Astrocyte (in vitro differentiated cells and primary cell): ENCODE measurements around the gene APBB2.

ENCODE experiments used
- CTCF ChIP-seq: IDR thresholded peaks from 2 replicates; pipeline ENCODE4 v1.5.1; 2011; ENCODE audit warnings: low read depth, mild to moderate bottlenecking, inconsistent platforms, low read length, moderate library complexity; ENCODE audit not compliant: insufficient read depth
- EZH2 ChIP-seq: IDR thresholded peaks from 2 replicates; pipeline ENCODE4 v1.6.1; 2012; ENCODE audit warnings: mild to moderate bottlenecking, low read length, inconsistent platforms; ENCODE audit not compliant: insufficient read depth

GRCh38 chr4:41214825-41215146 lies 444 bp upstream of the APBB2 start:
- TF ChIP-seq CTCF (no peak), EZH2 (no peak)
